Upper lobe of left lung (tissue), 4 donors: Measurements from ENCODE around the gene SORBS1.

ENCODE experiments used
- CTCF ChIP-seq, 6 experiments: fragments of 450-650 bp in 4 of 6; fragments of 200-600 bp in 2 of 6; sonication (generic) in 2 of 6; IDR thresholded peaks; one replicate each; pipeline ENCODE4 v1.5.1; 2016 to 2019; ENCODE audit warnings: antibody characterized with exemption in 6 of 6
- POLR2A ChIP-seq, 4 donors: fragments of 450-650 bp; IDR thresholded peaks; one replicate each; pipeline ENCODE4 v1.5.1; 2016 to 2017; ENCODE audit warnings: antibody characterized with exemption in 4 of 4, mild to moderate bottlenecking in 2 of 4
- POLR2AphosphoS5 ChIP-seq, 2 donors: sonication (generic); formaldehyde crosslinking; IDR thresholded peaks; one replicate each; pipeline ENCODE4 v1.5.1; 2017; ENCODE audit warnings: antibody characterized with exemption in 2 of 2

- no peak for TF ChIP-seq CTCF (IDR thresholded peaks at IDR 0.05)
- no peak for TF ChIP-seq POLR2AphosphoS5 (IDR thresholded peaks at IDR 0.05)
- TF ChIP-seq POLR2A (IDR thresholded peaks at IDR 0.05) = no peak
Measured at GRCh38 chr10:95478185-95478584, 83.0 kb downstream of the SORBS1 start.
